GM20431 (cell line): ENCODE measurements around the gene TANGO6.

Experiments used
- in situ Hi-C: fragments of 300-500 bp; cut with MseI, MboI; formaldehyde crosslinking; loops from one replicate; pipeline ENCODE4 v1.15.0; 2020; ENCODE audit warnings: low sequenced_read_pairs; ENCODE audit not compliant: unreplicated experiment

The TANGO6 gene

GRCh38 chr16:68860978-68861892, 17.9 kb downstream of the TANGO6 start:
- in situ Hi-C loops, result no loop called here

- in situ Hi-C loops, result no loop called here
These were observed 23.6 kb downstream of the TANGO6 start for GRCh38 chr16:68866933-68867332.

DNA sequence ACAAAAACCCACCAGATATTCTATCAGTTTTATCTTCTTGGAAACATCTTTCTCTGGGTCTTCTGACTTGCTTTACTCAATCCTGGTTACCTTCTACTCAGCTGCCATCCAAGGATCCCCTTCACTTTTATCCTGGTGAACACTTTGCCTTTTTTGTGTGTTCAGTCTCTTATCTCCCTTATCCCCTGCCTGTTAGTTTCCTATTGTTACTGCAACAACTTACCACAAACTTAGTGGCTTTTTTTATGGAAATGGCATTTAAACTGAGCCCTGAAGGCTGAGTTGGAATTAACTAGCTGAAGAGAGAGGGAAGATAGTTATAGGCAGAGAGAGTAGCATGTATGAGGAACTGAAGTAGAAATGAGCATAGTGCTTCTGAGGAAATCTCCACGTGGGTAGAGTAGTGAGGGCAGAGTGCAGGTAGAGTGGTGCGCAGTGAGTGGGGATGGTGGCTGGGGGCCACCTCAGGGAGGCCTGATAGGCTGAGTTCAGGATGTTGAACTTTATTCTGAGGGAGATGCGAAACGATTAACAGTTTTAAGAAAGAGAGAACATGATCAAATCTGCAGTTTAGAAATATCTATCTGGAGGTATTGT, 26.3 kb downstream of the TANGO6 start:
- in situ Hi-C loops, result no loop called here

DNA sequence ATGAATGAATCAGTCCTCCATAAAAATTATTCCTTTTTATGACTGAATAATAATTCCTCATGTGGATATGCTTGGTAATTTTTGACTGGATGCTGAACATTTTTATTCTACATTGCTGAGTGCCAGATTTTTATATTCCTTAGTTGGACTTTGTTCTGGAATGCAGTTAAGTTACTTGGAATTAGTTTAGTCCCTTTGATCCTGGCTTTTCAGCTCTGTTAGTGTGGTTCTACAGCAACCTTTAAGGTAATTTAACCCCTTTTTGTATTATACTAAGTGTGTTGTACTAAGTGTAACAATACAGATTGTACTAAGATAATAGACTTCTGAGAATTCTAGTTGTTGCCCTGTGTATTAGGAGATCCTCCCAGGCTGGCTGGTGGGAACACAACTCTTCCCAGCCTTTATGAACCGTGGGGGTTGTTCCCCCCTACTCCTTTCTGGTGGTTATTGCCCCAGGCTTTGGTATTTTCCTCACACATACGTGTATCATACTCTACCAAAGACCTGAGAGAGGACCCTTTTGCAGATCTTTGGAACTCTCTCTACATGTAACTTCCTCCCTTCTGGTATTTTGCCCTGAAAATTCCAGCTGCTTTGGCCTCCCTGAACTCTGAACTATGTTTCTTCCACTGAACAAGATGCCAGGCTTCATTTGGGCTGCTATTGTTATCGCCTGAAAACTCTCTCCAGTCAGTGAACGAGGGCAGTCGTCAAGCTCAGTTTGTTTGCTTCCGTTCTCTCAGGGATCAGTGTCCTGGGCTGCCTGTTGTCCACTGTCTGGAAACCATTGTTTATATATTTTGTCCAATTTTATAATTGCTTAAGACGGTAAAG, 30.5 kb downstream of the TANGO6 start:
- in situ Hi-C loops, result no loop called here

GRCh38 chr16:68875871-68876270, 32.5 kb downstream of the TANGO6 start:
- in situ Hi-C loops, result loop anchor here (25.0 kb wide), 1 partner anchor 236 kb away; the partner anchor contains the start of gene HAS3

DNA sequence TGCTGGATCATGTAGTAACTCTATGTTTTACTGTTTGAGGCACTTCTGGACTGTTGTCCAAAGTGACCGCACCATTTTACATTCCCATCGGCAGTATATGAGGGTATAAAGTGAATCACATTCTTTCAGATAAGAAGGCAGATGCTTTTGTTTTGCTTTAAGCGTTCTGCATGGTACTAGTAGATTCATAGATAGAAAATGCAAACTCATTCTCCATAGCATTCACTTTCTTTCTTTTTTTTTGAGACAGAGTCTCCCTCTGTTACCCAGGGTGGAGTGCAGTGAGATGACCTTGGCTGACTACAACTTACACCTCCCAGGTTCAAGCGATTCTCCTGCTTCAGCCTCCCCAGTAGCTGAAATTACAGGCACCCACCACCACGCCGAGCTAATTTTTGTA, 40.4 kb downstream of the TANGO6 start:
- in situ Hi-C loops, result loop anchor here (25.0 kb wide), 1 partner anchor 229 kb away; the partner anchor contains the start of gene HAS3

DNA sequence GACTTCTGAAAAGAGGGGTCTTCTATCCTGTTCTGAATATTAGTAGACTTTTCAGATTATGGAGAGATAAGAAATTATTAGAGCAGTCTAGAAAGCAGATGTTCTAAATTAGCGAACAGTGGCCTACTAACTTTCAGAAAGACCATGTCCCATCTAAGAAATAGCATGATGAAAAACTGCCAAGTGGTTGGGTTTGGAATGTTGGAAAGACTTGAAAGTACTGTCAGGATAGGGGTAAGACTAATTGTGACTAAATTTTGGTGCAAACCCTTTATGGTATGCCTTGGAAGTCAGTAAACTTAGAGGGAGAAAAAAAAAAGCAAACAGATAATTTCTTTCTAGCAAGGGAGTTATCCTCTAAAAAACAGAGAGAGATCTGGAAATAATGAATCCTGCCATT, 41.1 kb downstream of the TANGO6 start:
- in situ Hi-C loops, result loop anchor here (25.0 kb wide), 1 partner anchor 228 kb away; the partner anchor contains the start of gene HAS3

DNA sequence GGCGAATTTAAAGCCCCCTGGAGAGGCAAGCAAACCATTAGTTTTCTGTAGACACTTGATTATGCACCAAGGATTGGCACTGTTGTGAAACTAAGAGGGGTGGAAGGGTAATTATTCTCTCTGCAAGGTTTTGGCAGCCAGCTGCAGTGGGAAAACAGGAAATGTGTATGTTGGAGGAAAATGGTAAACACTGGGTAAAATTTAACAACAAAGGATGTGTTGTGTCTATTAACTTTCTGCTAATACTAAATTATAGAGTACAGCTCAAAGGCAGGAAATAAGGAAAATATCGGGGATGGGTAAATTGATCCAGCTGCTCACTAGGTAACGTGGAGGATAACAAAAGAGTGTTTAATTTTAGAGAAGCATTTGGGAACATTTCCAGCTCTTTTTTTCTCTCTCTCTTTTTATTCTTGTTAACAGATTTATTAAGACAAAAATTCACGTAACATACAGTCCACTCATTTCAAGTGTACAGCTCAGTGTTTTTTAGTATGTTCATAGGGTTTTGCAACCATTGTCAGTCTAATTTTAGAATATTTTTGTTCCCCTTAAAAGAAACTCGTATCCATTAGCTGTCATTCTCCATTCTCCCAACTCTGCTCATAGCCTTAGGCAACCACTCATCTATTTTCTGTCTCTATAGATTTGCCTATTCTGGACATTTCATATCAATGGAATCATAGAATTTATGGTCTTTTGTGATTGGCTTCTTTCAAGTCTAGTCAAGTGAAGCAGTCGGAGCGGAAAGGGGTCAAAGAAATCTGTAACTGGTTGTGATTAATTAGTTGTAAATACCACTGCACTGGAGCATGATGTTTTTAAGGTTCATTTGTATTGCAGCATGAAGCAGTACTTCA, 41.8 kb downstream of the TANGO6 start:
- in situ Hi-C loops, result loop anchor here (25.0 kb wide), 1 partner anchor 227 kb away; the partner anchor contains the start of gene HAS3

DNA sequence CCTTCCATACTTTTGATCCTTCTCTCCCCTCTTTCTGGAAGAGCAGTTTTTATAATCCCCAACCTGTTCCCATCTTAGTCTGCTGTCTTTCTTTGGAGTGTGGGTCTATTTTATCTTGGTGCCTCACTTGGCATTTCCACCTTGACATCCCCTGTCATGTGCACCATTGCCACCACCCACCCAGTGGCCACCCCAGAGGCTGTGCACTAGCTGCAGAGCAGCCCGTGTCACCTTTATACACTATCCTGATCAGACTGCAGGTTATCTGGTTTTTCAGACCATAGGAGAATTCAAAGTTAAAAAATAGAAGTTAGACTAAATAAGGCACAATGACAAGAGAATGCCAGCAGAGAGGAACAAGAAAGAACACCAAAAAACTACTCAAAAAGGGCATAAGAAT, 43.8 kb downstream of the TANGO6 start:
- in situ Hi-C loops, result loop anchor here (25.0 kb wide), 1 partner anchor 225 kb away; the partner anchor contains the start of gene HAS3

DNA sequence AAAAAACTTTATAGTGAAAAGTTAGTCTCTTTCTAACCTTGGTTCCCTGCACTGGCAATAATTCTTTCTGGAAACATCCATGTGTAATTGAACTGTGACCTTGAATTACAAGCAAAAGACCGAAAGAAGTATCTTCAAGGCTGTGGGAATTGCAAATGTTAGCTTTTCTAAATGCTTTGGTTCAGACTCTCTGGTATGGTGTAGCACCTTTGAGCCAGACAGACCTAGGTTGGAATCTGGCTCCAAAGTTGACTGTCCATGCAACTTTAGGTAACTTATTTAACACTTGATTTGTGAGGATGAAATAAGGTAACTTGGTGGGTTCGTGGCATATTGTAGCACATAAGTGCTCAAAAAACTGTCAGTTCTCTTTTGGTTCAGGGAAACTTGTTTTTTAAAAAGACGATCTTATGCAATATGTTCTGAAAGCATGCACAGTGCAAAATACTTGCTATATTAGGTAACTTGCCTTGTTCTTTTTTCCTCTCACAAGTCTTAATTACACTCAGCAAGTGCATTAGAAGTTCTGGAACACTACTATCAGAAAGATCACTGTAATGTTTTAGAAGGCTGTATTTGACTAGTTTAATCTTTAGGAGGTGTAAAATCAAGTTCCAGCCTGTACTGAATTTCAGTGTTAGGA, 46.3 kb downstream of the TANGO6 start:
- in situ Hi-C loops, result loop anchor here (25.0 kb wide), 1 partner anchor 223 kb away; the partner anchor contains the start of gene HAS3

- in situ Hi-C loops, result loop anchor here (25.0 kb wide), 1 partner anchor 220 kb away; the partner anchor contains the start of gene HAS3
These were observed 48.9 kb downstream of the TANGO6 start for GRCh38 chr16:68892214-68892613.

GRCh38 chr16:68892898-68893297, 49.6 kb downstream of the TANGO6 start:
- in situ Hi-C loops, result loop anchor here (25.0 kb wide), 1 partner anchor 219 kb away; the partner anchor contains the start of gene HAS3

DNA sequence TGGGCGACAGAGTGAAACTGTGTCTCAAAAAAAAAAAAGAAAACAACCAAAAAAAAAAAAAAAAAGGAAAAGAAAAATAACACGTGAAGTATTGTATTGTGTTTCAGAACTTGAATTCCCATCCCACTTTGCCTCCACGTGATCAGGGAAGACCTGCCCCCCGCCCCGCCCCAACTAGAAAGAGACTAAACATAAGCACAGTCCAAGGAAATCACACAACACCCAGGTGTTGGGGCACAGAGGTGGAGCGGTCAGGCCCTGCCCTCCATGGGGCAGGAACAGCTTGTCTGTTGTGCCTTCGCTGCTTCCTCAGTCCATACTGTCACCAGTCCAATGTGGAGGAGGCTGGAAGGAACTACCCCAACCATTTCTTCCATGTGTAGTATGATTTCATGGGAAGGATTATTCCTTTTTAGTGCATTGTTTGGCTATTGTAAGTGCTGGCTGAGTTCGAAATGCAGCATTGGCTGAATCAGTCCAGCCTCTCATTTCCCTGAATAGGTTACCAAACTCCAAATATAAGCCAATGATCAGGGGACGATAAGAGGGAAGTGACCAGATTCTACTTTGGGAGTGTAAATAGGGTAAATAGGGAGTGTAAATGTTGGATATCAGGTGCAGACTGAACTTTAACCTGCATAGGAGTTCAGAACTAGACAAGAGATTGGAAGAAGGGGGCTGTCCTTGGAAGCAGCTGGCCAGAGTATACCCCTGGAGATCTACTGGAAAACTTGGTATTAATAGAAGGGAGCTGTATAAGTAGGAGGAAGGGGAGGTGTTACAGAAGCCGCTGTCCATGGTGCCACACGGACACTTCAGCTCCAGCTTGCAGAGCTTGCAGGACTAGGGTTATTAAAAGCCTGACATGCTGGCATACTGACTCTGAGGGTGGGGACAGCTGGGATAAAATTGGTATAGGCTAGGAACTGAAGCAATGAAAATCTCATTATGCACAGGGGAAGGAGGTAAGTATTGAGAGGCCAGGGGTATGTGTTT, 50.7 kb downstream of the TANGO6 start:
- in situ Hi-C loops, result loop anchor here (25.0 kb wide), 1 partner anchor 218 kb away; the partner anchor contains the start of gene HAS3

DNA sequence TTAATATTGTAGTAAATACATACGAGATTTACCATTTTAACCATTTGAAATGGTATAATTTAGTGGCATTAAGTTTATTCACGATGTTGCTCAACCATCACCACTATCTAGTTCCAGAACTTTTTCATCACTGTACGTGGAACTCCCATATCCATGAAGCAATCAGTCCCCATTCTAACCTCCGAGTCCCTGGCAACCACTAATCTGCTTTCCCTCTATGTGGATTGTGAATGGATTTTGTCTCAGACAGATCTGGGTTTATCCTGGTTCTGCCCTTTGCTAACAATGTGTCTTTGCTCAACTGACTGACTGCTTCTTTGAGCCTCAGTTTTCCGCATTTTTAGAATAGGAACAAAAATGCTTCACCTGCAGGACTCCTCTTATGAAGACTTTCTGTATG, 51.4 kb downstream of the TANGO6 start:
- in situ Hi-C loops, result loop anchor here (25.0 kb wide), 1 partner anchor 218 kb away; the partner anchor contains the start of gene HAS3

GRCh38 chr16:68898026-68898425, 54.7 kb downstream of the TANGO6 start:
- in situ Hi-C loops, result loop anchor here (25.0 kb wide), 1 partner anchor 214 kb away; the partner anchor contains the start of gene HAS3

DNA sequence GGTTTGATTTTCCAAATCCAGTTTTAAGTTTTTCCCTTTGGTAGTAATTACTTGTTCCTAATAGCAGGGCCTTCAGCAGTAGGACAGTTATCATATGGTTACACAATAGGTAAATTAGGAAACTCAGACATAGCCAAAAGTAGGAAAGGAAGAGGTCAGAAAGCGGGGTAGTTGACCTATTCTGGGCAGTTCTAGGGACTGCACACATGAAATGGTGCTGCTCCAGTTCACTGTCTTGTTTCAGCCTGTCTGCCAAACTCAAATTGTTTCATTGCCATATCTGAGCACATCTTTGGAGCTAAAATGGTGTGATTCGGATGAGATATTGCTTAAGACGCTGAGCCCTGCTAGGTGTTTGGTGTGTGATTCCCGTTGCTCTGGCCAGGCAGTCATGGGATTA, 56.7 kb downstream of the TANGO6 start:
- in situ Hi-C loops, result no loop called here
